GM18868 (cell line): ENCODE data around the gene LEF1.
A peak's percentile ranks its signal among the peaks of the same experiment; 100 is the strongest.
"Not testable (repeated sequence)": the region's sequence is repeated elsewhere in the genome, so short reads cannot be mapped to it uniquely, and the experiment has no call there.

Source experiments
- ATAC-seq: cut with Tn5 transposase; IDR thresholded peaks from one replicate; pipeline ENCODE4 v1.9.1; 2021; ENCODE audit warnings: mild to moderate bottlenecking, moderate library complexity; ENCODE audit not compliant: unreplicated experiment

Gene LEF1

DNA sequence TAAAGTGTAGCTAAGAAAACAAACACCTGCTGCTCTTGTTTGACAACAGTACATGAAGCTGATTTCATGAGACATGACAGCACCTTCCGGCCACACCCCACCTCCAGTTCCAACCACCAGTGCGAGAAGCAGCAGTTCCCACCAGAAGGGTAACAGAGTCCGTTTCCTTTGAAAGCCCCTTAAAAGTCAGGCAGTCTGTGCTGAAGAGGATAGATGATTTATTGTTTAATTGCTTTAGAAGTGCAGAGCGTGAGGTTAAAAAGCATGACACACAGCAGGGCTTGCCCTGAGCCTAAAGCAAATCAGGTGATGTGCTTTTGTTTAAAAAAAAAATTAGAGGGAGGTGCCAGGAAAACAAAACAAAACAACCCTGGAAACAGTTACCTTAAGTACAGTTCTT, 96.4 kb downstream of the LEF1 start:
- no peak for ATAC-seq

DNA sequence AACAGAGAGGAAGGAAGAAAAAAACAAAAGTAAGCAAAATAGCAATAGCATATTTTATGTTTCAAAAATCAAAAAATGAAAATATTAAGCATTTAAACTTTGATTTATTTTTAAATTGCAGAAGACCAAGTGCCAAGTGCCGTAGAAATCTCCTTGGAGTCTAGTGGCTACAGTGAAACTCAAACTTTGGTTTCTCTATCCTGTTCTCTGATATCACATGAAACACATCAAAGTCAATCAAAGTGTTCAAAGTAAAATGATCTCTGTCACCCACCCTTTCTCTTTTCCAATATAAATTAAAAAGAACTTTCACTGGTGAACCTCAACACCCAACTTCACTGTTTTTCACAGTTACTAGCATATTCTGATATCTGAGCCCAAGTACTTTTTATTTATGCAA, 98.0 kb downstream of the LEF1 start:
- no peak for ATAC-seq

DNA sequence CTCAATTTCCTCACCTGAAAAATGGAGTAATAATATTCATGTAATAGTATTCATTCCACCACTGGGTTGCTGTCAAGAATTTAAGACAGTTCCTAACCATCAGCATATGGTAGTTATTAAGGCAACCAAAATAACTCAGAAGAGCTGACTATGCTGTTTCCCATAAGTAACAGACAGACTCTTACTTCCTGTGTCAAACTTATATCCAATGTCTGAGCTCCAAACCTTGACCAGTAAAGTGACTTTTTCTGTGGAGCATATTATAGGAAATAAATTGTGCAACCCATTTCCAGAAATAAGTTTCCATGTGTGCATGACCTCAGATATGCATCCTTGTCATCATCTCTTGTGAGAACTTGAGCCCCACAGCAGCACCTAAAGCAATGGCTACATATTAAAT, 100.3 kb downstream of the LEF1 start:
- no peak for ATAC-seq

DNA sequence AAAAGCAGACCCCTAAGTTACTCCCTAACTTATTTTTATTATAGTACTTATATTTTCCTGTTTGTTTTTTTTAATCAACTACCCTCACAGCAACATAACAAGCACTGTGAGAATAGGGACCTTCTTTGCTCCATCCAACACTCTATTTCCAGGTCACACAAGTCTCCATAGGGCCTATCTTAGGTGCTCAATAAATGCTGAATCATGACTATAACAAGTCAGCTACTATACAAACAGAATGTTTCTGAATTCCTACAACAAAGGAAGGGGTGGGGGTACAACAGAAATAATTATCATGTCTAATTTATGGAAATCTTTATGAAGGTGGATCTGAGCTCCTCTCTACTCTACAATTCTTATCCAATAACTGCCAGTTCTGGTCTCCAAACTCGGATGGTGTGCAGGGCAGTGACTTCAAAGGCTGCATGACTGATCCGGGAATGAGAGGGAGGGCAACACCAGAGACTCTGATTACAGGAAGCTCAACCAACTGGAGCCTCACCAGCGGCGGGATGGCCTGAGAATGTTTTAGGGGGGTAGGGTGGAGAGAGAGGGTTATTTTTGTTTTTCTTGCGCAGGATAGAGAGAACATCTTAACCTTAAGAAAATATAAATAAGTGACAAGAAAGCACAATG, 107.9 kb downstream of the LEF1 start:
- no peak for ATAC-seq

DNA sequence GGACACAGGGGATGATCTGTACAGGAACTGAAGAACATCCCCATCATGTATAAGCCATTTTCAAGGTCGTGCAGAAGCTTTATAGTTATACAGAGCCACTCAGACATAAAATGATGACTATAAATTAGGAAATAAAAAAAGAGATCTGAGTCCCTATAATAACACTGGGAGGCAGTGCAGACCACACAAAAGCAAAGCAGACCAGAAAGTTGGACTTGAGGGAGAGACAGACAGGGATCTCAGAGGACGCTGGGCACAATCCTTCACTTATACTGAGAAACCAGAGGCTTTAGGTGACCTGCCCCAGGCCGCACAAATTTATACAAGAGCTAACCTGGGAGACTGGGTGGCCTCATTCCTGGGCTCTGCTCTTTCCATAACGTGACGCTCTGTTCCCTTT, 108.6 kb downstream of the LEF1 start:
- no peak for ATAC-seq

DNA sequence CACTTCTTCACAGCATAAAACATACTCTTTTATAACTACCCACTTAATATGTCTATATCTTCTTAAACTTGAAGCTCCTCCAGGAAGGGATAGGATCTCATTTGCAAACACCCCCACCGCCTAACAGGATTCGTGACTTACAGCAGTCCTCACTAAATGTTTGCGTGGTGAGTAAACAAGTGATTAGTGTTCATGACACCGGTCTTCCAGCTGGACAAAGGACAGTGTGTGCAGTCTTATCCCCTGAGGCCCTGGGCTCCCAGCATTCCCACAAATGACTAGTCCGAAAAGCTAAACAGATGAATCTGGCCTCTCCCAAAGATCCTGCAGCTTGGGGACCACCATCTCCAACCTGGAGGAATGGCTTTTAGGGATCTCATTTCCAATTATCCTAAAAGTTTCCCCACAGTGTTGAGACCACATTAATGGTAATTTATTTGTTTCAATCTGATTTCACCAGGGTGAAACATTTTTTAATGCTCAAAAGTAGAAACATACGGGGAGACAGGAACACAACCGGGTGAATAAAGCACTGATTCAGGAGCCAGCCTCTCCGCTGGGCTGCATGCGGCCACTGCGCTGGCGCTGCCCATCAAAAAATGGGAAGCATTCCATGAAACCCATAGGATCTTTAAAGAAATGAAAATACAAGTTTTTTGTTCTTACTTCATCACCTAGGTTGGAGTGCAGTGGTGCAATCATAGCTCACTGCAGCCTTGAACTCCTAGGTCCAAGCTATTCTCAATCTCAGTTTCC, 109.9 kb downstream of the LEF1 start:
- ATAC-seq, result no peak

- no peak for ATAC-seq
These were observed 112.3 kb downstream of the LEF1 start for GRCh38 chr4:108056418-108056817.

GRCh38 chr4:108055787-108056186, 112.9 kb downstream of the LEF1 start:
- ATAC-seq, result no peak

- ATAC-seq, result no peak
These were observed 114.6 kb downstream of the LEF1 start for GRCh38 chr4:108054025-108054638.

DNA sequence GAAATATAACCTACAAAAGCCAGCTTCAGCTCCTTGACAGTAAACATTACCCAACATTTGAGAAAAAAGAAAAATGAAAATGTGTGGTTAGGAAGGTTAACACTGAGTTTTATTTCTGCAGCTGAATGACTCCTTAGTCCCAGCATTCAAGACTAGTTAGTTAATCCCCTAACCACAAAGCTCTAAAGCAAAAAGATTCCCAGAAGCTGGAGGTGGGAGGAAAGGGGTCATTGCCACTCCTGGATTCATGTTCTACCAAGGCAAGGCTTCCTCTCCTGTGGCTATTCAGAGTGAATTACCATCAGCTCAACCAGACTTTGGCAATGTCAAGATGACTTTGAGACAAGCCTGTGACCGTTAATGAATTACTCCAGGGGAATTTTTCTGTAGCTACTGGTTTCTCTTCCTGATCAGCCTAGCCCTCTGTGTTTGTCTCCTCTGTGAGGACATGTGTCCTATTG, 115.5 kb downstream of the LEF1 start:
- ATAC-seq, result peak; percentile 59

GRCh38 chr4:108052558-108053120, 116.1 kb downstream of the LEF1 start:
- ATAC-seq, result no peak

DNA sequence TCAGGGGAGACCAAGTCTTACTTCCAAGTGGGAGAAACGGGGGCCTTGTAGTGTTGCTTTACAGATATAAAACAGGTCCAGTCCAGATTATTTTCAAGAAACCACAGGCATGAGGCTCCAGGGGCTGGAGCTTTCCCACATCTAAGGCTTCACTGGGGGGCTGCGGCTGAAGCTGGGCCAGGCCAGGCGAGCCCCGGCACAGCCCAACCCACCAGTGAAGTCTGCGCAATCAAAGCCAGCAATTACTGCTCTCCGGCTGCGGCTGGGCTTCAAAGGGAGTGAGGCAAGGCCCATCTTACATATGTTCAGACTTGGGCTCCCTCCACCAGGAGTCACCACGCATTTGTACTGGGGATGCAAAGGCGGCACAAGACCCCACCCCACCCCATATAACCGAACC, 117.4 kb downstream of the LEF1 start:
- no peak for ATAC-seq

DNA sequence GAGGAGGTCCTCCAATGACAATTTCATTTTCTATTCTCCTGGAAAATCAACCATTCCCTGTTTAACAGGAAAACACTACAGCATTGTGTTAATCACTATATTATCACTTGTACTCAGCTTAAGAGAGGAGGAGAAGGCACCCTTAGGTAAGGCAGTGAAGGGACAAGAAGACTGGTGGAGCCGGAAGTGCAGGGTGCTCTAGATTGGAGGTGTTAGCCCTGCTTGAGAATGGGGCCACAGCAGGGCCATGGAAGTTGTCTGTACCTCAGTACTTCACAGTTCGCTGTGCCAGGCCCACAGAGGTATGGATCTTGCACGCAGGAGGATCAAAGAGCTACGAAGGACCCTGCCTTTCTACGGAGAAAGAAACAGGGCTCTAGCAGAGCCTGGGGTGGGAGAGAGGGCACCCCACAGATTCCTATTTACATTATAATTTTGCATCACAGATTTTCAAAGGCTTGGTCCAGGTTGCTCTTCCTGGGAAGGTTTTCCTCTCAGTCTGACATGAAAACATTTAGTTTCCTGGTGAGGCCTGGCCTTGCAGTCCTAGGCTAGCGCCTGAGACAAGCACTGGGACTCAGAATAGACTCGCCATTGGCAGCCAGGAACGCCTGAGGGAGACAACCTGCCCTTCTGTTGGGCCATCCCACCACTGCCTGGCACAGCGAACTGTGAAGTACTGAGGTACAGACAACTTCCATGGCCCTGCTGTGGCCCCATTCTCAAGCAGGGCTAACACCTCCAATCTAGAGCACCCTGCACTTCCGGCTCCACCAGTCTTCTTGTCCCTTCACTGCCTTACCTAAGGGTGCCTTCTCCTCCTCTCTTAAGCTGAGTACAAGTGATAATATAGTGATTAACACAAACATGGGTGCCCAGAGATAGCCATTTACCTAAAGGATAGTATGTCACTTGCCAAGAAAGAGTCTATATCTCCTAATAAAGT, 118.3 kb downstream of the LEF1 start:
- ATAC-seq, result not testable (repeated sequence)

- ATAC-seq, result no peak
These were observed 119.3 kb downstream of the LEF1 start for GRCh38 chr4:108049406-108049805.

- no peak for ATAC-seq
These were observed 119.7 kb downstream of the LEF1 start for GRCh38 chr4:108048997-108049396.

DNA sequence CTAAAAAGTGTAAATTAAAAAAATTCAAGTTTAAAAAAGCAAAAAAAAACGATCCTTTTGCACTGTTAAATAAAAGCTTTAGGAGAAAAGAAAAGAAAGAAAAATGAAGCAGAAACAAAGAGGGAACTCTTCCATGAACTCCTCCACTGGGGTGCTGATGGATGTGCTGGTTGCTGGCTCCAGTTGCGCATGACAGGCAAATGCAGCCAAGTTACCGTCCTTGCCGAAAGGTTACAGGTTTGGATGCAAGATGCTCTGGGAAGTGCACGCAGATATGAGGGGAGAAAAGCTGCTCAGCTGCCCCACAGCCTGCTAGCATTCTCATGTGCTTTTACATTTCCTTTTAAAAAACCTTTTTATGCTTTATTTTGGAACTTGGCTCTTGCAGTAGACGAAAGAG, 120.6 kb downstream of the LEF1 start:
- ATAC-seq, result no peak

GRCh38 chr4:108047199-108047598, 121.5 kb downstream of the LEF1 start:
- no peak for ATAC-seq

GRCh38 chr4:108045687-108046024, 123.1 kb downstream of the LEF1 start:
- ATAC-seq, result no peak

DNA sequence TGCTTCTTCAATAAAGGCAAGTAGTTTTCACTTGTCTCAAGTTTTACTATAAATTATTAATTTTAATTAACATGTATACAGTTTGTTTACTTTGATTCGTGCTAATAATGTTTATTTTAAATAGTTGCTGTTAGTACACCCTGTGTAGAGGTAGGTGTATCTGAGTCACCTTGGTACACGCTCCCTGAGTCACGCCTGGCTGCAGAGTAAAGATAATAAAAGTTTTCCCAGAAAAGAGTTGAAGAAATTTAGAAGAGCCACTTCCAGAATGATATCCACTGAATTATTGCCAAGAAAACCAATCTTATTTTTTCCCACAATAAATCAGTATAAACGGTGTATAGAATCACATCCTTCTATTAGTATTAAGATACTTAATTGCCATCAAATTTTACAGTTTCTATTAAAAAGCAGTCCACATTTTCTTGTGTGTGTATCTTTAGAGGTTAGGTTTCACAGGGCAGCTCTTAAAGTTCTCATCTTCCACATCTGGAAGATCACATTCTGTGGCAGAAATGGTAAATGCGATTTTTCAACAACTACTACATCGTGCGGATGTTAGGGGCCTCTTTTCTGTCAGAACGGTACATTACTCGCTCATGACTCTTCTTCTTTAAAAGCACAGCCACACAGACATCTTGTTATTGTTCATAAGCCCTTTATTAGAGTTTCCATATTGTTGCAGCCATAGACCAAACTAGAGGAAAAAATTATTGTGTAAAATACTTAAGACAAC, 123.6 kb downstream of the LEF1 start:
- ATAC-seq, result no peak

DNA sequence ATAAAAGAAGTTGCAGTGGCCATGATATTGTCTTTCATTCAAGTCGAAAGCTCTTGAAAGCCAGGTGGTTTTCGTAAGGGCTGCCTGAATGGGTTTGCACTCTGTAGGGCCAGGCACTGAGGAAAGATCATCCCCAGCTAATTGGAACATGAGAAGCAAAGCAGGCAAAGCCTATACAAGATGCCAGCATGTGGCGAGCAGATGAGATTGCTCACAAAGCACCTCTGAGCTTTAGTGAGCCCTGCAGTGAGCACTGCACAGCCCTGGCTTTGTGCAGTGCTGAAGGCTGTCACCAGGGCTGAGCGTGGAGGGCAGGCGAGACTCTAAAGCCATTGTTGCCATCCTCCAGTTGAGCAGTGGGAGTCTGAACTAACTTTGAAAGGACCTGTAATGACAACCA, 125.2 kb downstream of the LEF1 start:
- ATAC-seq, result no peak
